Measurements from ENCODE around the gene KMT5B.

GRCh38 chr11:68186061-68186460 lies 27.0 kb downstream of the KMT5B start:
- TF ChIP-seq CTCF (IDR thresholded peaks at IDR 0.05) = no peak
- no peak for TF ChIP-seq MAX (CRISPR knock-in tag; IDR thresholded peaks at IDR 0.05)
- TF ChIP-seq MYBL2 (CRISPR knock-in tag; IDR thresholded peaks at IDR 0.05) = no peak
- no peak for TF ChIP-seq NR2C2 (CRISPR knock-in tag; IDR thresholded peaks at IDR 0.05)
- no peak for TF ChIP-seq ELF4 (CRISPR knock-in tag; IDR thresholded peaks at IDR 0.05; ENCODE audit: low read depth)
